ENCODE results near the gene EEIG1. TPM values are rescaled to one million over a fixed set of nuclear protein-coding genes. Genes with fewer than 3 reads are reported as not detected.

The EEIG1 gene
- total RNA-seq, 2 donors from 2014 or later, result 8.3 to 11.6 TPM

- no peak for DNase-seq (ENCODE audit: low spot score)
- Histone ChIP-seq H3K9me3 (no peaks in the 10 kb centered on the region), H3K4me1 (peaks cover 0 to 67% of the 10 kb centered on the region in 2 donors)
Observed at GRCh38 chr9:127962278-127962677, 18.5 kb downstream of the EEIG1 start.

GRCh38 chr9:127961613-127962155, 19.1 kb downstream of the EEIG1 start:
- no peak for DNase-seq (ENCODE audit: low spot score)
- peak overlapping the region in 1 of 2 donors; percentile 75 for H3K27ac ChIP-seq
- H3K36me3 ChIP-seq, result no peaks in the 10 kb centered on the region
- TF ChIP-seq, protein P1, sequence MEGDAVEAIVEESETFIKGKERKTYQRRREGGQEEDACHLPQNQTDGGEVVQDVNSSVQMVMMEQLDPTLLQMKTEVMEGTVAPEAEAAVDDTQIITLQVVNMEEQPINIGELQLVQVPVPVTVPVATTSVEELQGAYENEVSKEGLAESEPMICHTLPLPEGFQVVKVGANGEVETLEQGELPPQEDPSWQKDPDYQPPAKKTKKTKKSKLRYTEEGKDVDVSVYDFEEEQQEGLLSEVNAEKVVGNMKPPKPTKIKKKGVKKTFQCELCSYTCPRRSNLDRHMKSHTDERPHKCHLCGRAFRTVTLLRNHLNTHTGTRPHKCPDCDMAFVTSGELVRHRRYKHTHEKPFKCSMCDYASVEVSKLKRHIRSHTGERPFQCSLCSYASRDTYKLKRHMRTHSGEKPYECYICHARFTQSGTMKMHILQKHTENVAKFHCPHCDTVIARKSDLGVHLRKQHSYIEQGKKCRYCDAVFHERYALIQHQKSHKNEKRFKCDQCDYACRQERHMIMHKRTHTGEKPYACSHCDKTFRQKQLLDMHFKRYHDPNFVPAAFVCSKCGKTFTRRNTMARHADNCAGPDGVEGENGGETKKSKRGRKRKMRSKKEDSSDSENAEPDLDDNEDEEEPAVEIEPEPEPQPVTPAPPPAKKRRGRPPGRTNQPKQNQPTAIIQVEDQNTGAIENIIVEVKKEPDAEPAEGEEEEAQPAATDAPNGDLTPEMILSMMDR (IDR thresholded peaks at IDR 0.05), result no peak
- H3K4me3 ChIP-seq, result no peak overlapping the region
- peaks cover 0 to 61% of the 10 kb centered on the region in 2 donors for H3K4me1 ChIP-seq
- no peaks in the 10 kb centered on the region for H3K9me3 ChIP-seq
- no peaks in the 10 kb centered on the region for H3K27me3 ChIP-seq

More at GRCh38 chr9:127962278-127962677, 18.5 kb downstream of the EEIG1 start:
- H3K27me3 ChIP-seq, result no peaks in the 10 kb centered on the region
- H3K4me3 ChIP-seq, result no peak overlapping the region
- H3K36me3 ChIP-seq, result no peaks in the 10 kb centered on the region
- peak overlapping the region; percentile 94 to 96 for H3K27ac ChIP-seq
- TF ChIP-seq, protein P1 (IDR thresholded peaks at IDR 0.05), result no peak

DNA sequence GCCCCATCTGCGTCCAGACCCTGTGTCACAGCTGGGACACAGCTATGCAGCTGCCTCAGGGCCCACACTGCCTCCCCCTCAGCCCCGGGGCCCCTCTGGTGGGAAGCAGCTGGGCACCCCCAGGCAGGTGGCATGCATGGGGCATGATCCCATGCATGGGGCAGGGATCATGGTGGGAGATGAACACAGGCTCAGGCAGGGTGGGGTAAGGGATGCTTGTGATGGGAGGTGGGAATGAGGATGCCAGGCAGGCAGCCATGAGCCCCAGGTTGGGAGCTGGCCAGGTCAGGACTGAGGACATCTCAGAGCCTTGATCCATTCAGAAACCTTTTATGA, 19.7 kb downstream of the EEIG1 start:
- DNase-seq (ENCODE audit: low spot score), result no peak
- H3K36me3 ChIP-seq, result no peaks in the 10 kb centered on the region
- no peak overlapping the region for H3K4me3 ChIP-seq
- H3K4me1 ChIP-seq, result peaks cover 0 to 55% of the 10 kb centered on the region in 2 donors
- H3K9me3 ChIP-seq, result no peaks in the 10 kb centered on the region
- TF ChIP-seq, protein P1 (IDR thresholded peaks at IDR 0.05), result no peak
- H3K27ac ChIP-seq, result peak overlapping the region in 1 of 2 donors; percentile 75
- no peaks in the 10 kb centered on the region for H3K27me3 ChIP-seq

- TF ChIP-seq, protein P1 (IDR thresholded peaks at IDR 0.05), result no peak
- H3K9me3 ChIP-seq, result no peaks in the 10 kb centered on the region
- no peak for DNase-seq (ENCODE audit: low spot score)
- no peaks in the 10 kb centered on the region for H3K27me3 ChIP-seq
- no peak overlapping the region for H3K4me3 ChIP-seq
- H3K36me3 ChIP-seq, result no peaks in the 10 kb centered on the region
- H3K27ac ChIP-seq, result peak overlapping the region; percentile 54 to 75
- H3K4me1 ChIP-seq, result peaks cover 0 to 53% of the 10 kb centered on the region in 2 donors
Observed at GRCh38 chr9:127960410-127961154, 20.2 kb downstream of the EEIG1 start.

DNA sequence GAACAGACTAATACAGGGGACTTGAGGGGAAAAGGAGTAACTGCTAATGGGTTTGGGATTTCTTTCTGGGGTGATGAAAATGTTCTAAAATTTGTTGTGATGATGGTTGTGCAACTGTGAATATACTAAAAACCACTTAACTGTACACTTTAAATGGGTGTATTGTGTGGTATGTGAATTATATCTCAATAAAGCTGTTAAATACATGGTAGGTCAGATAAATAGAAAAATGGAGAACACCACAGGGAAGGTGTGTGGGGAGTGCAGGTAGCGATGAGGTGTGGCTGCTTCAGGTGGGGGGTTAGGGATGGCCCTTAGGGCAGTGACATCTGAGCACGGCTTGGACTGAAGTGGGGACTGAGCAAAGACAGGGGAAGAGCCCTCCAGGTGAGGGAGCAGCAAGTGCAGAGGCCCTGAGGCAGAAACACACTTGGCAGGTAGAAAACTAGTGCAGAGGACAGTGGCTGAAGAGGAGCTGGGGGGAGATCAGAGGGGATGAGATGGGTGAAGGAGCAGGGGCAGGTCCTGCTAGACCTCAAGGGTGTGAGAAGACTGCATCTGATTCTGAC, 20.9 kb downstream of the EEIG1 start:
- no peak for DNase-seq (ENCODE audit: low spot score)
- H3K27ac ChIP-seq, result peak overlapping the region; percentile 54 to 75
- H3K9me3 ChIP-seq, result no peaks in the 10 kb centered on the region
- H3K27me3 ChIP-seq, result no peaks in the 10 kb centered on the region
- H3K4me1 ChIP-seq, result peaks cover 0 to 53% of the 10 kb centered on the region in 2 donors
- no peak overlapping the region for H3K4me3 ChIP-seq
- TF ChIP-seq, protein P1 (IDR thresholded peaks at IDR 0.05), result no peak
- H3K36me3 ChIP-seq, result no peaks in the 10 kb centered on the region

All from right atrium auricular region (tissue), 2 donors.